ENCODE measurements around the gene RABGAP1.

GRCh38 chr9:123120953-123121352 is 180.1 kb downstream of the RABGAP1 start:
- no peak for TF ChIP-seq CTCF (IDR thresholded peaks at IDR 0.05)
- TF ChIP-seq POLR2A (IDR thresholded peaks at IDR 0.05) = no peak
- no peak for TF ChIP-seq EP300 (IDR thresholded peaks at IDR 0.05)

All from tibial nerve (tissue), 4 donors.